Measurements from ENCODE around the gene E2F2. TPM values are rescaled to one million over a fixed set of nuclear protein-coding genes. Genes with fewer than 3 reads are reported as not detected.
A peak's percentile ranks its signal among the peaks of the same experiment; 100 is the strongest.
"Not testable (repeated sequence)": the region's sequence is repeated elsewhere in the genome, so short reads cannot be mapped to it uniquely, and the experiment has no call there.

Gene E2F2
- total RNA-seq, 1 donor from 2014 or later, result 0.72 TPM

DNA sequence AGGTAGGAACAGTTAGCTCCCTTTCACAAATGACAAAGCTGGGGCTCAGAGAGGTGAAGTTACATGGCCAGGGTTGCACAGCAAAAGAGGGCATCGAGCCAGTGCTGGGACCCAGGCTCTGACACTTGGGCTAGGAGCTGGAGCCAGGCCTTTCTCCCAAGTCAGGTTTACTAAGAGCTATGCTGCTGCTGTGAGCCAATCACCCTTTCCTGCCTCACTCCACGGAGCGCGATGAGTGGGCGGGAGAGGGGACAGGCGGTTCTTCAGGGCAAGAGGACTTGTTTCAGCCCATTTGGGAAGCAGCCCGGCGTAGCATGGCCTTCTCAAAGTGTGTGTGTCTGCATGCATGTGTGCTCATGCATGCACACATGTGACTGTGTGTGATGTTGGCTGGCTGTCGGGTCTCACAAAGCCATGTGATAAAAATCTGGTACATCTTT, 17.7 kb upstream of the E2F2 start:
- no peaks in the 10 kb centered on the region for H3K9me3 Mint-ChIP-seq (ENCODE audit: low read depth)
- H3K36me3 Mint-ChIP-seq (ENCODE audit: low read depth), result no peaks in the 10 kb centered on the region
- no peaks in the 10 kb centered on the region for H3K27me3 Mint-ChIP-seq (ENCODE audit: low read depth)
- no peak for DNase-seq (ENCODE audit: low spot score)
- no peak overlapping the region for H3K27ac Mint-ChIP-seq (ENCODE audit: unreplicated experiment)
- H3K4me3 Mint-ChIP-seq (ENCODE audit: unreplicated experiment), result no peak overlapping the region
- TF ChIP-seq, protein P1, sequence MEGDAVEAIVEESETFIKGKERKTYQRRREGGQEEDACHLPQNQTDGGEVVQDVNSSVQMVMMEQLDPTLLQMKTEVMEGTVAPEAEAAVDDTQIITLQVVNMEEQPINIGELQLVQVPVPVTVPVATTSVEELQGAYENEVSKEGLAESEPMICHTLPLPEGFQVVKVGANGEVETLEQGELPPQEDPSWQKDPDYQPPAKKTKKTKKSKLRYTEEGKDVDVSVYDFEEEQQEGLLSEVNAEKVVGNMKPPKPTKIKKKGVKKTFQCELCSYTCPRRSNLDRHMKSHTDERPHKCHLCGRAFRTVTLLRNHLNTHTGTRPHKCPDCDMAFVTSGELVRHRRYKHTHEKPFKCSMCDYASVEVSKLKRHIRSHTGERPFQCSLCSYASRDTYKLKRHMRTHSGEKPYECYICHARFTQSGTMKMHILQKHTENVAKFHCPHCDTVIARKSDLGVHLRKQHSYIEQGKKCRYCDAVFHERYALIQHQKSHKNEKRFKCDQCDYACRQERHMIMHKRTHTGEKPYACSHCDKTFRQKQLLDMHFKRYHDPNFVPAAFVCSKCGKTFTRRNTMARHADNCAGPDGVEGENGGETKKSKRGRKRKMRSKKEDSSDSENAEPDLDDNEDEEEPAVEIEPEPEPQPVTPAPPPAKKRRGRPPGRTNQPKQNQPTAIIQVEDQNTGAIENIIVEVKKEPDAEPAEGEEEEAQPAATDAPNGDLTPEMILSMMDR (IDR thresholded peaks at IDR 0.05), result no peak
- H3K4me1 Mint-ChIP-seq (ENCODE audit: low read depth), result peaks cover 6% of the 10 kb centered on the region

DNA sequence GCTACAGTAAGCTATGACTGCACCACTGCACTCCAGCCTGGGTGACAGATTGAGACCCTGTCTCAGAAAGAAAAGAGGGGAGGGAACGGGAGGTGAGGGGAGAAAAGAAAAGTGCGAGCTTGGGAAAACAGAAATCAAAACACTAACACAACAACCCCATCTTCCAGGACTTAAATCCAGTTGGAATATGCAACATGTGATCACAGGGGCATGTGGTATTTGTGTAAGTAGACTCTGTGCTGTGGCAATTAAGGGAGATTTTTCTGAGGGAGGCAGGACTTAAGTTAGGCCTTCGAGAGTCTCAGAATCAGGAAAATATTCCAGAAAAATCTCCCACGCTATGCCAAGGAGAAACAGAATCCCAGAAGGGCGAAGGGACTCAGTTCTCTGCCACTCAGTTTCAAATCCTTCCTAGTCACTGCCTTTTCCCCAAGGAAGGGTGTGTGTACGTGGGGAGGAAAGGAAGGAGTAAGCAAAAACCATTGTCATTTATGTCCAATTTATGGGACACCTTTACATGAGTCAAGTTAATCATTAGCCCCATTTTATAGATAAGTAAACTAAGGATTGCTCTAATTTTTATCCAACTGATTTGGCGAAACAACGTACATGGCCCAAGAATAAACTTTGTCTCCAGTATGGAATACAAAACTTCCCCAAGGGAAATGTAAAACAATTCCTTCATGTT, 16.0 kb upstream of the E2F2 start:
- TF ChIP-seq, protein P1 (IDR thresholded peaks at IDR 0.05), result no peak
- no peak overlapping the region for H3K27ac Mint-ChIP-seq (ENCODE audit: unreplicated experiment)
- no peaks in the 10 kb centered on the region for H3K9me3 Mint-ChIP-seq (ENCODE audit: low read depth)
- no peak overlapping the region for H3K4me3 Mint-ChIP-seq (ENCODE audit: unreplicated experiment)
- H3K36me3 Mint-ChIP-seq (ENCODE audit: low read depth), result no peaks in the 10 kb centered on the region
- H3K4me1 Mint-ChIP-seq (ENCODE audit: low read depth), result peaks cover 4% of the 10 kb centered on the region
- DNase-seq (ENCODE audit: low spot score), result no peak
- no peaks in the 10 kb centered on the region for H3K27me3 Mint-ChIP-seq (ENCODE audit: low read depth)

DNA sequence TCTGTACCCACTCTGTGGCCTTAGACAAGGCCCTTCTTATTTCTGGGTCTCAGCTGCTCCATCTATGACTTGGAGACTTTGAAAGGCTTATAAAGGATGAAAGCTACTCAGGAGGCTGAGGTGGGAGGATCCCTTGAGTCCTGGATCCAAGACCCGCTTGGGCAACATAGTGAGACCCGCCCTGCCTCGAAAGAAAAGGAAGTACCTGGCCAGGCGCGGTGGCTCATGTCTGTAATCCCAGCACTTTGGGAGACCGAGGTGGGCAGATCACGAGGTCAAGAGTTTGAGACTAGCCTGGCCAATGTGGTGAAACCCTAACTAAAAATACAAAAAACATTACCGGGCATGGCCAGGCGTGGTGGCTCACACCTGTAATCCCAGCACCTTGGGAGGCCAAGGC, 14.8 kb upstream of the E2F2 start:
- Mint-ChIP-seq H3K4me1 (ENCODE audit: low read depth) (peaks cover 4% of the 10 kb centered on the region), H3K27me3 (ENCODE audit: low read depth) (no peaks in the 10 kb centered on the region), H3K9me3 (ENCODE audit: low read depth) (no peaks in the 10 kb centered on the region), H3K27ac (ENCODE audit: unreplicated experiment) (no peak overlapping the region), H3K4me3 (ENCODE audit: unreplicated experiment) (no peak overlapping the region), H3K36me3 (ENCODE audit: low read depth) (no peaks in the 10 kb centered on the region)
- TF ChIP-seq, protein P1 (IDR thresholded peaks at IDR 0.05), result no peak
- DNase-seq (ENCODE audit: low spot score), result no peak

DNA sequence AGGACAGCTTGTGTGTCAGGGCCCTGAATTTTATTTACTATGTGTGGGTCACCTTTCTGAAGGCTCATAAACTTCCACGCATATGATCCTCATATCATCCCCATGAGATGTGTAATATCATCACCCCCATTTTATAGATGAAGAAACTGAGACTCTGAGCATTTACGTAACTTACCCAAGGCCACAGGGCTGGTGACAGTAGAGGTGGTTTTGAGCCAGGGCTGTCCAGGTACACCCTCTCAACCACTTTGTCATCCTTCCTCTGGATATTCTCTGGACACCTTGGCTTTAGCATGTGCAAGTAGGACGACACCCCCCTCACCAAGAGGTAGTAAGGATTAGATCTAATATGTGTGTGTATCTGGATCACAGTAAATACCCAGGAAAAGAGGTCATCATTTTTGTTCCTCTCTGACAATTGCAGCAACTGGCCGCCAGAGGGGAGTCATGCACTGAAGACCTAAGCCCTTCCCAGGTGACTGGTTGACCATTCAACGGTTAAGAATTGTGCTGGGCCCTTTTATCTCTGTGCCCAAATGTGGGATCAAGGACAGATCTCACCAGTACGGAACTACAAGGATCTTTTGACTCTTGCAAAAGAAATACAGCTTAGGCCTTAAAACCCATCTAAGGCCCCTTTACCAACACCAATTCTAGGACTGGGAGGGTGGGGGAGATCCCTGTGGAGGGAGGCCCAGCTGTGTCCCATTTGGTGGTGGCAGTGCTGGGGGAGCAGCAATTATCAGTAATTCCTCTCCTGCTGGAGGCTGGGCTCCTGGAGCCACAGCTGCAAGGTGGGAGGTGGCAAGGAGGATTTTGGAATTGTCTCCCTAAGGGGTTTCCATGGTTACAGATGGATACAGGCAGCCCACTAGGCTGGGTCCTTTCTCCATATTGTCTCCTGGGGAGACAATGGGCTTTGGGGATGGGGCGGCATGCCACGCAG, 13.7 kb upstream of the E2F2 start:
- no peak for DNase-seq (ENCODE audit: low spot score)
- Mint-ChIP-seq H3K4me3 (ENCODE audit: unreplicated experiment) (no peak overlapping the region), H3K36me3 (ENCODE audit: low read depth) (no peaks in the 10 kb centered on the region), H3K4me1 (ENCODE audit: low read depth) (peaks cover 8% of the 10 kb centered on the region), H3K9me3 (ENCODE audit: low read depth) (no peaks in the 10 kb centered on the region), H3K27ac (ENCODE audit: unreplicated experiment) (no peak overlapping the region), H3K27me3 (ENCODE audit: low read depth) (no peaks in the 10 kb centered on the region)
- TF ChIP-seq, protein P1 (IDR thresholded peaks at IDR 0.05), result peak; percentile 96

DNA sequence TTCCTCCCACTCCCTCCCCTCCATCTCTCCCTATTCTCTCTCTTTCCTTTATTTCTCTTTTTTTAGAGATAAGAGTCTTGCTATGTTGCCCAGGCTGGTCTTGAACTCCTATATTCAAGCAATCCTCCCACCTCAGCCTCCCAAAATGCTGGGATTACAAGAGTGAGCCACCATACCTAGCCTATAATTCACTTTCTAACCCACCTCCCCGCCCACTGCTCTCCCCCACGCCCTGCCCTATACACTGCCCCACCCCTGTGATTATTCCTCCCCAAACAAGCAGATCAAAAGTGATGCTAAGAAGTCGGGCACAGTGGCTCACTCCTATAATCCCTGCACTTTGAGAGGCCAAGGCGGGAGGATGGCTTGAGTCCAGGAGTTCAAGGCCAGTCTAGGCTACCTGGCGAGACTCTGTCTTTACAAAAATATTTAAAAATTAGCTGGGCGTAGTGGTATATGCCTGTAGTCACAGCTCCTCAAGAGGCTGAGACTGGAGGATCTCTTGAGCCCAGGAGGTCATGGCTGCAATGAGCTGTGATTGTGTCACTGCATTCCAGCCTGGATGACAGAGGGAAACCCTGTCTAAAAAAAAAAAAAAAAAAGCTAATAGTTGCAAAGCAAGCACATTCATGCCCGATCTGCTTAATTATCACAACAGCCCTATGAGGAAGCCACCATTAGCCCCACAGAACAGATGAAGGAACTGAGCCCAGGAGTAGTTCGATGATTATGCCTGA, 12.8 kb upstream of the E2F2 start:
- H3K4me1 Mint-ChIP-seq (ENCODE audit: low read depth), result peaks cover 11% of the 10 kb centered on the region
- no peak overlapping the region for H3K27ac Mint-ChIP-seq (ENCODE audit: unreplicated experiment)
- TF ChIP-seq, protein P1 (IDR thresholded peaks at IDR 0.05), result no peak
- no peak for DNase-seq (ENCODE audit: low spot score)
- no peaks in the 10 kb centered on the region for H3K36me3 Mint-ChIP-seq (ENCODE audit: low read depth)
- H3K9me3 Mint-ChIP-seq (ENCODE audit: low read depth), result no peaks in the 10 kb centered on the region
- H3K4me3 Mint-ChIP-seq (ENCODE audit: unreplicated experiment), result no peak overlapping the region
- H3K27me3 Mint-ChIP-seq (ENCODE audit: low read depth), result no peaks in the 10 kb centered on the region

DNA sequence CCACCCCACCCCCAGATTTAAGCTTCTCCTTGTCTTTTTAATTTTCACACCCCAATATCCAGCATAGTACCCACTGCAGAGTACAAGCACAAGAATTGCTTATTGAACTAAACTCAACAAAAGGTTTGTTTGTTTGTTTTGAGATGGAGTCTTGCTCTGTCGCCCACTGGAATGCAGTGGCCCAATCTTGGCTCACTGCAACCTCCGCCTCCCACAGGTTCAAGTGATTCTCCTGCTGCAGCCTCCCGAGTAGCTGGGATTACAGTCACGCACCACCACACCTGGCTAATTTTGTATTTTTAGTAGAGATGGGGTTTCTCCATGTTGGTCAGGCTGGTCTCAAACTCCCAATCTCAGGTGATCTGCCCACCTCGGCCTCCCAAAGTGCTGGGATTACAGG, 11.9 kb upstream of the E2F2 start:
- H3K27me3 Mint-ChIP-seq (ENCODE audit: low read depth), result not testable (repeated sequence)

More for the DNA sequence above, 11.9 kb upstream of the E2F2 start:
- H3K36me3 Mint-ChIP-seq (ENCODE audit: low read depth); H3K27ac Mint-ChIP-seq (ENCODE audit: unreplicated experiment); DNase-seq (ENCODE audit: low spot score); H3K4me3 Mint-ChIP-seq (ENCODE audit: unreplicated experiment); H3K9me3 Mint-ChIP-seq (ENCODE audit: low read depth): not testable (repeated sequence)
- peaks cover 11% of the 10 kb centered on the region for H3K4me1 Mint-ChIP-seq (ENCODE audit: low read depth)
